Activated CD4-positive, alpha-beta T cell treated with anti-CD3 and anti-CD28 coated beads, Interleukin-2, amount 10 ng/mL, durations not matched to agents 24 days and 14 days (primary cell): ENCODE results near the gene GPR4. TPM values are rescaled to one million over a fixed set of nuclear protein-coding genes. Genes with fewer than 3 reads are reported as not detected.

ENCODE experiments used
- DNase-seq: peaks from one replicate; pipeline ENCODE4 v3.0.0; 2022
- H3K27ac Mint-ChIP-seq: one replicate; pipeline ENCODE4 v1.8.0; 2022; ENCODE audit warnings: mild to moderate bottlenecking, mixed read lengths
- H3K27me3 Mint-ChIP-seq: one replicate; pipeline ENCODE4 v1.8.0; 2022; ENCODE audit warnings: mixed read lengths
- H3K36me3 Mint-ChIP-seq: one replicate; pipeline ENCODE4 v1.8.0; 2022; ENCODE audit warnings: low read depth, mild to moderate bottlenecking, mixed read lengths
- H3K4me1 Mint-ChIP-seq: one replicate; pipeline ENCODE4 v1.8.0; 2021; ENCODE audit warnings: mixed read lengths
- H3K4me3 Mint-ChIP-seq: one replicate; pipeline ENCODE4 v1.8.0; 2022; ENCODE audit warnings: mild to moderate bottlenecking, moderate library complexity, mixed read lengths
- H3K9me3 Mint-ChIP-seq: one replicate; pipeline ENCODE4 v1.8.0; 2021; ENCODE audit warnings: mixed read lengths
- intact Hi-C: fragments of 100-400 bp; cut with micrococcal nuclease; formaldehyde crosslinking; loops from one replicate; pipeline ENCODE4 v1.15.1; 2023
- total RNA-seq: library from RNA; stranded (reverse); gene quantifications from 2 replicates; pipeline ENCODE4 v1.2.3, GENCODE V29; 2022

The GPR4 gene
- total RNA-seq, 1 donor from 2014 or later = not detected

DNA sequence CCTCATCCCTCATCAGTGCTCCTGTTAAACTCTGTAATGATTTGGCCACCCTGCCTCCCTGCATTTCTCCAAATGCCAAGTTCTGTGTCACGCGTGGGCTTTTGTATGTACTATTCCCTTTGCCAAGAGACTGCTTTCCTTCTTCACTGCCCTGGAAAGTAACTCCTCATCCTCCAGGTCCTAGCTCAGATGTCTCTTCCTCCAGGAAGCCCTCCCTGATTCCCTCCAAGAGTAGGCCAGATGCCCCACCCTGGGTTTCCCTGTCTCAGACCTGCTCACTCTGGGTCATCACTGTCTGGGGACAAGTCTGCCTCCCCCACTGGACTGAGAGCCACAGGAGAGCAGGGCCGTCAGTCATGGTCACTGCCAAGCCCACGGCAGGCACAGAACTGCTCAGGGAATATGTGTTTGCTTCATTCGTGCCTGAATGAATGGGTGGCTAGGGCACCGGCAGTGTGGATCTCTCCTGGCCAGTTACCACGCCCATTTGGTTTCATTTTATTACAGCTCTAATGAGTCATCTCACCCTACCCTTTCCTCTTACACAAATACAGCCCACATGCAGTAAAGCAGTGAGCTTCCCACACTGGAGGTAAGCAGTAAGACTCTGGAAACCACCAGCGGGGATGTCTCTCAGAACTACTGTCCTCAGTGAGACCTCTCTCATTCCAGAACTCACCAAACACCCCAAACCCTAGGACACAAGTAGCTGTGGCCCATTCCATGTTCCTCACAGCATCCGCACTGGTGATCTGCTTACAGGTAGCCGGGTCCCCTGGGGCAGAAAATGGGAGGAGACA lies 12.1 kb upstream of the GPR4 start:
- peak; percentile 77 for DNase-seq
- peaks cover 71% of the 10 kb centered on the region for H3K36me3 Mint-ChIP-seq
- H3K4me3 Mint-ChIP-seq = peak overlapping the region; percentile 60
- peak overlapping the region; percentile 94 for H3K27ac Mint-ChIP-seq
- intact Hi-C loops = loop anchor here (1.0 kb wide), 2 partner anchors 29 to 30 kb away; partner anchors contain the start of gene OPA3
- H3K27me3 Mint-ChIP-seq = no peaks in the 10 kb centered on the region
- H3K9me3 Mint-ChIP-seq = peaks cover under 1% of the 10 kb centered on the region
- peaks cover 16% of the 10 kb centered on the region for H3K4me1 Mint-ChIP-seq

DNA sequence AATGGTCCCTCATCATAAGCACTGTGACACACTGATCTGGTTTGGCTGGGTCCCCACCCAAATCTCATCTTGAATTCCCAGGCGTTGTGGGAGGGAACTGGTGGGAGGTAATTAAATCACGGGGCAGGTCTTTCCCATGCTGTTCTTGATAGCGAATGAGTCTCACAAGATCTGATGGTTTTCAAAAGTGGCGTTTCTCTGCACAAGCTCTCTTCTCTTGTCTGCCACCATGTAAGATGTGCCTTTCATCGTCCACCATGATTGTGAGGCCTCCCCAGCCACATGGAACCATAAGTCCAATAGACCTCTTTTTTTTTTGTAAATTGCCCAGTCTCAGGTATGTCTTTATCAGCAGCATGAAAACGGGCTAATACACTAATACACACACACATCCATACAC lies 6.9 kb upstream of the GPR4 start:
- DNase-seq = no peak
- Mint-ChIP-seq H3K4me3 (no peak overlapping the region), H3K36me3 (peaks cover 44% of the 10 kb centered on the region), H3K4me1 (peaks cover 9% of the 10 kb centered on the region), H3K27ac (peak overlapping the region; percentile 43), H3K27me3 (no peaks in the 10 kb centered on the region), H3K9me3 (peaks cover 4% of the 10 kb centered on the region)
- intact Hi-C loops = no loop called here

DNA sequence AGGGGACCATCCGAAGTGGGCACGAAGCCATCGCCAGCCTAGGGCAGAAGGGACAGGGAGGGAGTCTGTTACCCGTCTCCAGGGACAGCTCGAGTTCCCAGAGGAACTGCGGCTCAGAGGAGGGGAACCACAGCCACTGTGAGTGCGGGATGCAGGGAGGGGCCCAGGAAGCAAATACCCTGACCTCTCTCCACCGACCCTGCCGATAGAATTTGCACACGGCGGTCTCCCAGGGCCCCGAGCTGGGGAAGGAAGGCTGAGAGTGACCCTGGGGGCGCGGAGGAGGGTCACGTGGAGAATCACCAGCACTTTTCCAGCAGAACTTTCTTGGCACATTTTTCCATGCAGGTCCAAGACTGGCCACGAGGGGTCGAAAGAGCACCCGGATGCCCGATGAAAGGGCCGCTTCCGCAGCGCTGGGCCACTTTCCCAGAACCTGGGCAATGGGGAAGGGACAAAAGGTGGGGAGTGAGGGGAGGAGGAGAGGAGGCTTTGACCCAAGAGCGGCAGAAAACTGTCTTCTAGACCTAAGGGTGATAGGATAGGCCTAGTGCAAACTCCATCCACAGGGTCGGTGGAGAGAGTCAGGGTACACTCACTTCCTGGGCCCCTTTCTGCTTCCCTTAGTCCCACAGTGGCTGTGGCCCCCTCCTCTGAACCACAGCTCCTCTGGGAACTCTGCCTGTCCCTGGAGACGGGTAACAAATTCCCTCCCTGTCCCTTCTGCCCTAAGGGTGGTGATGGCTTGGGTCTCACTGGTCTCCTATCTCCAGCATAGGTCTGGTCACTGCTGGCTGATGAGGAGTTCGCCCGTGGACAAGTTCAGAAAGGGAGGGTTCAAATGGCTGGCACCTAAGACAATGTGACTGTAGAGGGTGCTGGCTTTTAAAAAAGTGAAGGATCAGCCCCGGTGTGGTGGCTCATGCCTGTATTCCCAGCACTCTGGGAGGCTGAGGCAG lies 5.3 kb upstream of the GPR4 start:
- peaks cover 11% of the 10 kb centered on the region for H3K27me3 Mint-ChIP-seq

DNA sequence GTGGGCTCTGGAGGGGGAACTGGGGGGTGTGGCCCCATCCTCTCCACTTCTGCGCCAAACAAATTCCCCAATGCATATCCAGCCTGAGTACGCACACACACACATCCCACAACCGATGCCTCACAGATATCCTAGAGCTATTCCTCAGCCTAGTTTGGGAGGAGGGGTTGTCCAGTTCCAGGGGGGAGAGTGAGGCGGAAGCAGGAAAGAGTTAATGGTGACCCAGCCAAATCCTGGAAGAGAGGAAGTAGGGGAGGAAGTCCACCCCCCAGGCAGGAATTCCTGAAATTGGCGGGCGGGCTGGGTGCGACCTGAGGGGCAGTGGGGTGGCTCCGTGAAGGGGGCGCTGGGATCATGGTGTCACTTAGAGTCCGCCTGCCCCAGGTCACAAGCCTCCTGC lies 897 bp downstream of the GPR4 start:
- Mint-ChIP-seq H3K27ac (no peak overlapping the region), H3K4me1 (peaks cover 28% of the 10 kb centered on the region), H3K9me3 (no peaks in the 10 kb centered on the region), H3K36me3 (peaks cover 2% of the 10 kb centered on the region), H3K27me3 (peaks cover 69% of the 10 kb centered on the region), H3K4me3 (no peak overlapping the region)
- intact Hi-C loops = no loop called here
- DNase-seq = no peak

More for the DNA sequence above, 5.3 kb upstream of the GPR4 start:
- intact Hi-C loops = loop anchor here (1.0 kb wide), 1 partner anchor 36 kb away; no protein-coding TSS in a partner anchor
- peaks cover 7% of the 10 kb centered on the region for H3K4me1 Mint-ChIP-seq
- H3K9me3 Mint-ChIP-seq = peaks cover 4% of the 10 kb centered on the region
- H3K27ac Mint-ChIP-seq = peak overlapping the region; percentile 87
- H3K4me3 Mint-ChIP-seq = peak overlapping the region; percentile 34
- peaks cover 32% of the 10 kb centered on the region for H3K36me3 Mint-ChIP-seq
- DNase-seq = peak; percentile 84

DNA sequence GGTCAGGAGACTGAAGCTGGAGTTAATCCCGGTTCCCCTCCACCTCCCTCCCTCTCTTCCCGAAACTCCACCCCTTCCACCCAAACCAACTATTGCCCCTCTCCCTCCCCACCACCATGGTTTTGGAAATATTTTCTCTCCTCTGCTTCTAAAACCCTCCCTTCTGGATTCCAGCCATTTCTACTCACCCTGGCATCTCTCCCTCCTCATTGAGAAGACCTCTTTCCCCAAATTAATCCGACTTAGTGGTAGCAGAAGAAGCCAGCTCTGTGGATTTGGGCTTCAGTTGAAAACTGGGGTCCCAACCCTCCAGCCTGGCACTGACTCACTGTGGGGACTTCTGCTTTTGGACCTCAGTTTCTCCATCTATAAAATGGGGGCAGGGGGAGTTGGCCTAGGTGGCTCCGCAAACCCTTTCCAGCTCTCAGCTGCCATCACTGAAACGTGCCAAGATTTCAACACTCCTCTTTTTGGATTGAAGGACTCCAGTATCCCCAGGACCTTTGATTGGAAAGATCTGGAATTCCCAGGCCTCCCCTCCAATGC lies 1.6 kb downstream of the GPR4 start:
- intact Hi-C loops = no loop called here
- no peak overlapping the region for H3K27ac Mint-ChIP-seq

DNA sequence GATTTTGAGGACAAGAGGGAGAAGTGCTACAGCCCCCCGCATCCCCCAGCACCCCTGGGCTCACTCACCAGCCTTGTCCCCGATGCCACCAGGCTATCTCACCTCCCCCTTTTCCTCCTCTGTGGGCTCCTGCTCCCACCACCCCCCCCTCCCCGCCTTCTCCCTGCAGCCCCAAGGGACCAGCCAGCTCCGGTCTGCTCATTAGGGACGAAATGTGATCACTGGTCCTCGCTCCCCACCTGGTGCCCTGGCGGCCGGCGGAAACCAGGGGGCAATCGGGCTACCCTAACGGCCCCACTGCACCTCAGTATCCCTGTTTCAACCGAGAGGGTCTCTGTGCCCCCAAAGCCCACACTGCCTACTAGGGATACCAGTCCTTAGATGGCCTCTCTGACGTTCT lies 2.7 kb downstream of the GPR4 start:
- Mint-ChIP-seq H3K27ac (no peak overlapping the region), H3K27me3 (peaks cover 75% of the 10 kb centered on the region), H3K36me3 (peaks cover 2% of the 10 kb centered on the region), H3K4me1 (peaks cover 28% of the 10 kb centered on the region), H3K9me3 (no peaks in the 10 kb centered on the region), H3K4me3 (no peak overlapping the region)
- intact Hi-C loops = loop anchor here (5.0 kb wide), 1 partner anchor 83 kb away; no protein-coding TSS in a partner anchor
- no peak for DNase-seq

More for the DNA sequence above, 1.6 kb downstream of the GPR4 start:
- Mint-ChIP-seq H3K27me3 (peaks cover 75% of the 10 kb centered on the region), H3K9me3 (no peaks in the 10 kb centered on the region), H3K4me3 (no peak overlapping the region), H3K36me3 (peaks cover 2% of the 10 kb centered on the region), H3K4me1 (peaks cover 28% of the 10 kb centered on the region)
- DNase-seq = no peak

DNA sequence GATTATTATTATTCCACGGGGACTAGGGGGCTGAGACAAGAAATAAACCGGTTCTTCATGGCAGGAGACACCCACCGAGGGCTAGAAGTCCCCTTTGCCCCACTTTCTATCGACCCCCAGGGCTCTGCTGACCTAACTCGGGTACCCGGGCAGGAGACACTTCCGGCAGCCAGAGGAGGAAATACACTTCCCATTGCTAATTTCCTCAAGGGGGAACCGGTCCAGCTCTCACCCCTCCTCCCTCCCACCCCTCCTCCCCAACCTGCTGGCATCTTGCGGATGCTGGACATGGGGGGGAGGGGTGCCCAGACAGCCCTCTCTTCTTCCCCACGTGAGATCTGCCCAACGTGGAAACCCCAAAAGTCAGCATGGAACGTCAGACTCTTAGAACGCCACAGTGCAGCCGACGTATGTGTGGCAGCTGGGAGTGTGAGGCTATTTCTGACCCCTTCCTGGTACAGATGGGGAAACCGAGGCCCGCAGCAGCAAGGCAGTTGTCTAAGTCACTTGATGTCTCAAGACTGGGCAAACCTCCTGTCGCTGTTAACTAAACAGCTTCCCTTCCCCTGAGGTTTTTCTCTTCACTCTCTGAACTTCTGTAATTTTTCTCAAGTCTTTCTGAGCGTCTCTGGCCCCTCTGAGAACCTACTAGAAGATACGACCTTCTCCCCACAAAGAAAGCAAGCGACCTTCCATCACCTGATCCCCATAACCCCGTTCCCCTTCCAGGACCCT lies 3.6 kb downstream of the GPR4 start:
- Mint-ChIP-seq H3K36me3 (peaks cover 2% of the 10 kb centered on the region), H3K9me3 (no peaks in the 10 kb centered on the region), H3K27me3 (peaks cover 76% of the 10 kb centered on the region), H3K27ac (no peak overlapping the region), H3K4me3 (peak overlapping the region; percentile 53), H3K4me1 (peaks cover 28% of the 10 kb centered on the region)
- DNase-seq = no peak
- intact Hi-C loops = loop anchor here (5.0 kb wide), 1 partner anchor 84 kb away; no protein-coding TSS in a partner anchor

DNA sequence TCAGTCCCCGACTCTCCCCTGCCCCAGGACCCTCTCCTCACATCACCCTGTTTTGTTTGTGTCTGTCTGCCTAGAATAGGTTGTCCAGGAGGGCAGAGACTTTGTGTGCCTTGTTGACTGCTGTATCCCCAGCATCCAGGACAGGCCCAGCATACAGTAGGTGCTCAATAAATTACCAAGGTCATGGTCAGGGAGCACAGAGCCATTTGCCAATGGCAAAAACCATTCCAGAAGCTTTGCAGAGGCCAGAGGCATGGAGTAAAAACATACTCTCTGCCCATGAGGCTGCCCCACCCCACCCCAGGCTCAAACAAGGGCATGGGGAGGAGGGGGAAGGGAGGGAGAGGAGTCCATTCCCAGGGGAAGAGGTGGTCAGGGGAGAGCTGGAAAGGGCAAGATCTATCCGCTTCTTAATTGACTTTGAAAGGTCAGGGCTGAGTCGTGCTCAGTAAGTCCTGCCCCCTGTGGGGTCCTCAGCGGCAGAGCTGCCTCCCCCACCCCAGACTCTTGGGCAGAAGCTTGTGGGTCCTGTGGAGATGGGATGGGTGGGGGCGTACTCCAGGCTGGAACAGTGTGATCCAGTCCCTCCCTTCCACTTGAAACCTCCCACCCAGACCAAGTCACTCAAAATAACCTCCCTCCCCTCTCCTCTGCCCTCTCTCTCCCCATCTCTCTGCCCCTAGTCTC lies 4.4 kb downstream of the GPR4 start:
- no peaks in the 10 kb centered on the region for H3K9me3 Mint-ChIP-seq
- H3K4me1 Mint-ChIP-seq = peaks cover 27% of the 10 kb centered on the region
- peaks cover 2% of the 10 kb centered on the region for H3K36me3 Mint-ChIP-seq
- intact Hi-C loops = loop anchor here (5.0 kb wide), 1 partner anchor 85 kb away; no protein-coding TSS in a partner anchor
- H3K27me3 Mint-ChIP-seq = peaks cover 68% of the 10 kb centered on the region
- no peak for DNase-seq
- H3K4me3 Mint-ChIP-seq = peak overlapping the region; percentile 53
- H3K27ac Mint-ChIP-seq = no peak overlapping the region

DNA sequence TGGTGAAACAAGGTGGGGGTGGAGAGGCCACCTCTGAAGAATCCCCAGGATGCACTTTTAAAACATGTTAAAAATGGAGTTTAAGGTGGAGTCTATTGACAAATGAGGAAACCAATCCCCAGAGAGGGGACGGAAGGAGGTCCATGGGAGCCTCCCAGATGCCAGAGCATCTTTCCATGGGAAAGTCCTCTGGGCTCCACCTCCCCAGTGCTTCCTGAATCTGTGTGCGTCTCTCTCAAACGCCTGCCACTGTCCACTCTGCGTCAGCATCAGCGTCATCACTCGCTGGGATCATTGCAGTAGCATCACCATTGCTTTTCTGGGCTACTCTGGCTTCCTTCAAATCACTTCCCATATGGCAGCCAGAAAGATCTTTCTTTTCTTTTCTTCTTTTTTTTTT lies 6.2 kb downstream of the GPR4 start:
- Mint-ChIP-seq H3K4me3 (no peak overlapping the region), H3K4me1 (peaks cover 27% of the 10 kb centered on the region), H3K9me3 (no peaks in the 10 kb centered on the region), H3K36me3 (no peaks in the 10 kb centered on the region), H3K27me3 (peaks cover 60% of the 10 kb centered on the region), H3K27ac (no peak overlapping the region)
- DNase-seq = no peak
- intact Hi-C loops = loop anchor here (5.0 kb wide), 1 partner anchor 86 kb away; no protein-coding TSS in a partner anchor

DNA sequence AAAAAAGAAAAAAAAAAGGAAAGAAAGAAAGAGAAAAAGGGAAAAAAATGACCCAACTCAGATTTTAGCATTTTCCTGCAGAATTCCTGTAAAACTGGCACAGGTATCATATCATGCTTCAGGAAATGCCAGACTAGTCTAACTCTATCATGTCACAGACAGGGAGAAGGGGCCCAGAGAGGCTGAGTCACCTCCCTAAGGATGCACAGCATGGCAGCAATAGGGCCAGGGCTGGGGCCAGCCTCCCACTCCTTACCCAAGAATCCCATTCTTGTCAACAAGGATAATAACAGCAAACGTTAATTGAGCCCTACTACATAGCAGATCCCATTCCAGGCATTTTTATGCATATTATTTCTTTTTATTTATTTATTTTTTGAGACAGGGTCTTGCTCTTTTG lies 8.5 kb downstream of the GPR4 start:
- Mint-ChIP-seq H3K36me3 (no peaks in the 10 kb centered on the region), H3K9me3 (no peaks in the 10 kb centered on the region), H3K4me1 (peaks cover 17% of the 10 kb centered on the region), H3K27me3 (peaks cover 46% of the 10 kb centered on the region), H3K27ac (no peak overlapping the region), H3K4me3 (no peak overlapping the region)
- DNase-seq = no peak
- intact Hi-C loops = no loop called here

DNA sequence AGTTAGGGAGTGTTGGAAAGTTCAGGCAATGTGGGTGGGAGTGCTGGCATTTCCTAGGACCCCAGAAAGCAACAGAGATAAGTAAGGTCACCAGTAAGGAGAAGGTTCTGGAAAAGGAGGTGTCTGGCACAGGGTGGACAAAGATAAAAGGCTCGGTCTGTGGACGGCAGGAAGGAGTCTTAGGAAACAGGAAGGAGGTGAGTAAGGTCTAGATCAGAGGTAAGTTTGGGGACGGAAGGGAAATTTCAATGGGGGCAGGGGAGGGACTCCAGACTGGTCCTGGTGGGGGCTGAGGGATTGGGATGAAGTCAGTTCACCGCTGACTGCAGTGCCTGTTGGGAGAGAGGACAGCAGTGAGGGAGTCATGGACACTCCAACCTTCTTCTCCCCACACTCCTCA lies 9.6 kb downstream of the GPR4 start:
- Mint-ChIP-seq H3K9me3 (no peaks in the 10 kb centered on the region), H3K4me1 (peaks cover 9% of the 10 kb centered on the region), H3K27me3 (peaks cover 34% of the 10 kb centered on the region), H3K27ac (no peak overlapping the region), H3K4me3 (no peak overlapping the region), H3K36me3 (no peaks in the 10 kb centered on the region)
- intact Hi-C loops = no loop called here
- no peak for DNase-seq

DNA sequence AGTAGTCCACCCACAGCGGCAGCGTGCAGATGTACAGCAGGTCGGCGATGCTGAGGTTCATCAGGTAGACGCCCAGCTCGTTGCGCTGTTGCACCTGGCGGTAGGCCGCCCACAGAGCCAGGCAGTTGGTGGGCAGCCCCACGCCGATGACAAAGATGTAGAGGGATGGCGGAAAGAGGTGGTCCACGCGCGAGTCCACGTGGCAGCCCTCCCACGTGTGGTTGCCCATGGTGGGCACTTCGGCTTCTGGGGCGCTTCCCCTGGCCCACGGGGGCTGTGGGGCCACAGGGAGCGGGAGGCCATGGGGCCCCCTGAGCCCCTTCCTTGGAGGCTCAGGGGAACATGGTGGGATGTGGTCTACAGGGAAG lies 10.4 kb downstream of the GPR4 start:
- Mint-ChIP-seq H3K9me3 (no peaks in the 10 kb centered on the region), H3K36me3 (no peaks in the 10 kb centered on the region)
- intact Hi-C loops = no loop called here

More for the DNA sequence above, 10.4 kb downstream of the GPR4 start:
- H3K4me3 Mint-ChIP-seq = no peak overlapping the region
- H3K27ac Mint-ChIP-seq = no peak overlapping the region
- H3K4me1 Mint-ChIP-seq = peaks cover 9% of the 10 kb centered on the region
- DNase-seq = no peak
- peaks cover 27% of the 10 kb centered on the region for H3K27me3 Mint-ChIP-seq
